ENCODE measurements around the gene RTN3.
"Not testable (repeated sequence)": the region's sequence is repeated elsewhere in the genome, so short reads cannot be mapped to it uniquely, and the experiment has no call there.

RTN3 gene

DNA sequence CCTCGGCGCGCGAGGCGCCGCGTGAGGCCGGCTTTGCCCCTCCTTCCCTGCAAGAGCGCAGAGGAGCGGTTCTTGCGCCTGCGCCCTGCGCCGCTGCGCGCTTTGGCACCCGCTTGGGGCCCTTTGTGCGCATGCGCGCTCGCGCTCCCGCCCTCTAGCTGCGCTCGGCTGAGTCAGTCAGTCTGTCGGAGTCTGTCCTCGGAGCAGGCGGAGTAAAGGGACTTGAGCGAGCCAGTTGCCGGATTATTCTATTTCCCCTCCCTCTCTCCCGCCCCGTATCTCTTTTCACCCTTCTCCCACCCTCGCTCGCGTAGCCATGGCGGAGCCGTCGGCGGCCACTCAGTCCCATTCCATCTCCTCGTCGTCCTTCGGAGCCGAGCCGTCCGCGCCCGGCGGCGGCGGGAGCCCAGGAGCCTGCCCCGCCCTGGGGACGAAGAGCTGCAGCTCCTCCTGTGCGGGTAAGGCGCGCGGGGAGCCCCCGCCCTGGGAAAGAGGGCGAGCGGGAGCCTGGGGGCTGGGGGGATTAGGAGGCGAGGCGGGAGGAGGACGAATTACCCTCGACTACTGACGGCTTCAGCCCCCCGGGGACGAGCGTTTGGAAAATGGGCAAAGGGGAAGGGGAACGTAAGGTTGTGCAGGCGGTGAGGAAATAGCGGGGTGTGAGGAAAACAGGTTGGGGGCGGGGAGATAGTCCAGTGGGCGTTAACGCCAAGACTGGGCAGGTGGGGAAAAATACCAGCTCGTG lies at the start of gene RTN3:
Gene RTN3, plus strand, starts transcription at position 180 of the 745 bp plus-strand sequence. Its CDS starts 137 bp downstream, at position 317.
- DNase-seq, result peak; percentile 90

DNA sequence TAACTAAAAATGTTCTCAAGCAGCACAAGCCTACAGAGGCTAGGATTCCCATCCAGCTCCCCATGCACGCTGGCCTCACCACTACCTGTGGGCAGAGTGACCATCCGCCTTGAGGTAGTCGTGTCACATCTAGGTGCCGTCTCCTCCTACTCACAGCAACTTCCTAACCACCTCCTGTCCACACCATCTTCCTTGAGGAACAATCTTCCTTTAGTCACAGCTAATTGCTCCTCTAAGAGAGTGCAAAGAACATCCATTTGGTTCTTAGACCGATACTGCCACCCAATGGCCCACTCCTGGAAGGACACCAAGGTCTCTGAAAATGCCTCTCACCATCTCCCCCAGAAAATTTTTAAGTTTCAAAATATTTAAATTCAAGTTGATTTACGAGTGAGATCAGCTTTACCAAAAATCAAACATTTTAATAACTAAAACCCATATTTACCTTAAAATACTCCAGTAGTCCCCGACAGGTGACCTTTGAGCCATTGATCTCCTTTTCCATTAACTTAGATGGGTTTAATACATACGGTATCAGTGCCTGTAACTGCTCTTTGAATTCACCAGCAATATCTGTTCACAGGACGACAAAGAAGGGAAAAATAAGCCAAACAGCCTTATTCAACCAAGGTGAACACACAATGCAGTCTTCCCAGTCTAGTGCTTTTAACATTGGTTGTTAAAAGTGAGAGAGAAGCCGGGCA lies 45.4 kb upstream of the RTN3 start:
- peak; percentile 2 for DNase-seq

DNA sequence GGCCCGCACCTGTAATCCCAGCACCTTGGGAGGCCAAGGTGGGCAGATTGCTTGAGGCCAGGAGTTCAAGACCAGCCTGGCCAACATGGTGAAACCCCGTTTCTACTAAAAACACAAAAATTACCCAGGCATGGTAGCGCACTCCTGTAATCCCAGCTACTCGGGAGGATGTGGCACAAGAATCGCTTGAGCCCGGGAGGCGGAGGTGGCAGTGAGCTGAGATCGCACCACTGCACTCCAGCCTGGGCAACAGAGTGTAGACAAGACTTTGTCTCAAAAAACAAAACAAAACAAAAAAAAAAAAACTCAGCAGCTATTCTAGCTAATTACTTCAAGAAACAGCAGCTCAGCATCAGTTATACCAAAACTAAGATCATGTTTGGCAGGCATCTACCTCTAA lies 42.9 kb upstream of the RTN3 start:
- DNase-seq, result not testable (repeated sequence)

GRCh38 chr11:63639199-63639832 lies 42.0 kb upstream of the RTN3 start:
- no peak for DNase-seq

DNA sequence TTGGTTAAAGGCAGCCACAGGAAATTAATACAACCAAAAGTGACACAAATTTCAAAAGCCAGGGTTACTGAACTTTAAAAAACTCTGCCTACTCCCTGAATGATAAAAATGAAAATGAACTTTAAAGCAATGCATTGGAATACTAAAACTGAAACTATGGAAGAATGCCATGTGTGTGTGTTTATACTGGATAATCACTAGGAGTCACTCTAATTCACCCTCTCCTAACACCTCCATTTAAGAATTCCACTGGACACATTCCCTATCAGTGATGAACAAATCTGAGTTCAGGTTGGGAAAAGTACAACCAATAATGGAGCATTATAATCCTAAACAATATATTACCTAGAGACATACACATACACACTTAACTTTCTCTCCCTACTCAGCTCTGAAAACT lies 39.6 kb upstream of the RTN3 start:
- no peak for DNase-seq

- no peak for DNase-seq
Observed at GRCh38 chr11:63643205-63643604, 38.1 kb upstream of the RTN3 start.

DNA sequence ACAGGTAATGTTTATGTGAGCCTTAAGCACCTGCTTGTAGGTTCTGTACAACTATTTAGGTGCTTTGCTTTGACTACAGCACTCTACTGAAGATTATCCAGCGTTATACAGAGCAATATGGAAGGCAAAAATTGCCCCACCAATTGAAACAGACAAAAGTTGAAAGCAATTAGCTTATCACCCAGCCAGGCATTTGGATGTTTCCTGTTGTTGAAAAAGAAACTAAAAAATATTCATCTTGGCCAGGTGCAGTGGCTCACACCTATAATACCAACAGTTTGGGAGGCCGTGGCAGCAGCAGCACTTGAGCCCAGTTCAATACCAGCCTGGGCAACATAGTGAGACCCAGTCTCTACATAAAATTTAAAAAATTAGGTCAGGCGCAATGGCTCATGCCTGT lies 28.6 kb upstream of the RTN3 start:
- no peak for DNase-seq

- no peak for DNase-seq
Observed at GRCh38 chr11:63660972-63661371, 20.3 kb upstream of the RTN3 start.

DNA sequence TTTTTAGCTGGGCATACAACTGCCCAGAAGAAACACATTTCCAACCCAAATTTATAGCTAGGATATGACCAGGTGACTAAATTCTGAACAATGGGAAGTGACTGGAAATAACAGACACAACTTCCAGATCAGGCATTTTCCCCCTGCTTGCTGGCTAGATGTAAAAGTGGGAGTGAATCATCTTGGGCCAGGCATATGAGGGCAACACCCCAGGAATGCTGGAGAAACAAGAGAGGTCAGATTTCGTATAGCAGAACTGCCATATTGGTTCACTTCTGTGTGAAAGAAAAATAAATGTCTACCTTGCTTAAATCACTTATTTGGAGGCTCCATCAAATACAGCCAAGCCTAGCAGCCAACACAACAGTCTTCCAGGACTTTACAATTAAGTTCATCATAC lies 17.5 kb upstream of the RTN3 start:
- DNase-seq, result no peak

DNA sequence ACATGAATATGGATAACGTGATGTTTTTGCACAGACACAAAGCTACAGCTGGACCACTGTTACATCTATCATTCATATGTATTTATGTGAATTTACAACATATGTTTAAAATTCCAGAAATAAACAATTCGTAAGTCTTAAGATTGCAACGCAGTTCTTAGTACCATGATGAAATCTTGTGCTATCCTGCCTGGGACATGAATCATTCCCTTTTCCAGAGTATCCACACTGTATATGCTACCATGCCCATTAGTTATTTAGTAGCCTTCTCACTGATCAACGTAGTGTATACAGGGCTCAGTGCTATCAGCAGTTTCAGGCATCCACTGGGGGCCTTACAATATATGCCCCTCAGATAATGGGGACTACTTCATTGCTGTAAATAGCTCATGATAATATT lies 14.4 kb upstream of the RTN3 start:
- DNase-seq, result no peak

- DNase-seq, result no peak
Observed at GRCh38 chr11:63667995-63668795, 13.1 kb upstream of the RTN3 start.

DNA sequence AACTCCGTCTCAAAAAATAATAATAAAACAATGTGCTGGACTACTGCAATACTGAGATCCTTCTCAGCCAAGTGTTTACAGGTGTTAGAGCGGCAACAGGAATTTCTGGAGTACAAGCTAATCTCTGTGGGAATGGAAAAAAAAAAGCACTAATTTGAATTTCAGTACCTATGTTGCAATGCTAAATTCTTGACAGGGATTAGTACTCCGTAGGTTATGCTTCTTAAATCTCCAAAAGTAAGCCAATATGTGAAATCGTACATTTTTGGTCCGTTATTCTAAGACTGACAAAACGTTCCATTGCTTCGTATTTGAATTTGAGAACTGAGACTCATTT lies 11.2 kb upstream of the RTN3 start:
- DNase-seq, result no peak

GRCh38 chr11:63670433-63671321 lies 10.6 kb upstream of the RTN3 start:
- DNase-seq, result peak; percentile 12

- peak; percentile 89 for DNase-seq
Observed at GRCh38 chr11:63671322-63672155, 9.8 kb upstream of the RTN3 start, which contains the start of gene ATL3. Gene ATL3, minus strand, starts transcription at chr11:63671376. Its CDS starts 41 bp downstream, at chr11:63671335.

- DNase-seq, result no peak
Observed at GRCh38 chr11:63672156-63672463, 9.2 kb upstream of the RTN3 start.

DNA sequence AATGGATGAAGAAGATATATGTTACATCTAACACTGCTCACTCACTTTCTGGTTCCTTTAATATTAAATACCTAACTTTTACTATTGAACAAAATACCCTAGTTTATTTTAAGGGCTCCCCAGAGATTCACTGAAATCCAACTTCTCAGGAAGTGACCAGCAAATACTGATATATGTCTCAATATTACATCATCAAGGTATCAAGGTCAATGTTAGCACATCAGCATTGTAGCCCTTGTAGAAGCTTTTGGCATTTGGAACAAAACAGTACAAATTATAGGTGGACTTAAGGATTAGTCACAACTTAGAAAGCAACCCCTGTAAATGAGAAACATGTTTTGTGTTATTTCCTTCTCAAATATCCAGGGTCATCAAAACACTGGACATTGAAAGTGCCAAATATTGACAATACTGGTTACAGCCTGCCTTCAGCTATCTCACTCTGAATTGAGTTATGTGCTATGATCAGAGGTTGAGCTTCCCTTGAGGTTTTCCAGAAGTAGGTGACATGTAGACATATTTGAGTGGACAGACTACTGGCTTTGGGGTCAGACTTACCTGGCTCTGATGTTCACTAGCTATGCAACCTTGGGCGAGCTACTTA lies 8.3 kb upstream of the RTN3 start:
- DNase-seq, result no peak

GRCh38 chr11:63673579-63673978 lies 7.7 kb upstream of the RTN3 start:
- no peak for DNase-seq

DNA sequence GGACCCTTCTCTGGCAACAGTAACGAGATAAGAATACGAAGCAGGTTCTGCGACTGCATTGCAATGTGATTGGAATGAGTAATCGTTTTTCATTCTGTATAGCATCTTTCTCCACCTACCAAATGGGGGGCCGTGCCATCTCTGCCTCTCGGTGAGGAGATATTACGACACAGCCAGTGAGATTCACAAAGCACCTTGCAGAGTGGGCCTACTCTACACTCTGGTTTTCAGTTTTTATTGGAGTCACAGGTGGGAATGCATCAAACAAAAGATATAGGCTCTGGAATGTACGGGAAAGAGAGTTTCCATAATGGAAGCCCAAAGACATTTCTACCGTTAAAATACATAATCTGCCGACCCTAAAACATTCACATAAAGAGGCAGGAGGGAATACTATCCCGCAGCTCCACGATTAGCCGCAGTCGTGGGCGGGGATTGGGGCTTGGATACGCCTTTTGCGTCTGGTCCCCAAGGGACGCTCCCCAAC lies 423 bp upstream of the RTN3 start:
- no peak for DNase-seq

DNA sequence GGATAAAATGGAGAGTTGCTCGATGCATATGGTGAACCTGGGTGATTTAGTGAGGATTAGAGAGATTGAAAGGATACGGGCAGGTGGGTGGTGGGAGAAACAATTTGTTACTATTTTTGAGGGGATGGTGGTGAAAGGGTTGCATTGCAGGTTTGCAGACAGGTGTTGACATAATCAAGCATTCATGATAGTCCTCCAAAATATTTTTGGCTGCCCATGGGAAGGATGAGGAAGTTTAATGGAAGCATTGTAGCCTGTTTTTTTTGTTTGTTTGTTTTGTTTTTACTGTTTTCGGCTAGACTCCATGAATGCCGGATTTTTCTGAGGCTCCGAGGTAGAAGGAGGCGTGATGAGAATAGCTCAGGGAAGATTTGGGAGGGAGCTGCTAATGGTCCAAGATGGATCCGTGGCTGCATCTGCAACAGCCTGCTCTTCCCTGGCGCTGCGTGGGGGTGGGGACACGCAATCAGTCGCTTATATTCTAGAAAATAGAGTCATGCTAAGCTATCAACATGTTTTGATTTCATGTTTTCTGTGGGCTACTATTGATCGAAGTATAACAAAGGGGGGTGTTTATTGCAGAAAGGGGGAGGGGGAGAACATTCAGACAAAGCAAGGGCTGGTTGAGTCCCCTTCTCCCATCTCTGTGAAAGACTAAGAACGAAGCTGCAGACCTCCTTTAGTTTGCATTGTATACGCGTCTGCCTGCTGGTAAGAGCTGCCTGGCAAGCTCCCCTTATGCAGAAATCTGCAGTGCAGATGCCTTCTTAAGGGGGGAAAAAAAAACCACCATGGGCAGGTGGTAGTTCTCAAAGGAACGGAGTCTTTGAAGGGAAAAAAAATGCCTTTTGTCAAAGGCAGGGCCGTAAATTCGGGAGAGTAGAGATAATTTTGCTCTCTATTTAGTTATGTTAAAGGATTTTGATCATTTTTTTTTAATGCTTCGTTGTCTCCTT lies 1.0 kb downstream of the RTN3 start:
- DNase-seq, result peak; percentile 38

Measured in NCI-H748 treated with DMSO at 0.1 percent for 48 hours (cell line).